ENCODE measurements around the gene RRH. TPM values are rescaled to one million over a fixed set of nuclear protein-coding genes. Genes with fewer than 3 reads are reported as not detected.

RRH gene
- polyA plus RNA-seq, 4 donors: 0.45 to 0.79 (median 0.47) TPM

- DNase-seq (ENCODE audit: low read depth in 4 of 4, low spot score in 3 of 4): no peak
Measured at GRCh38 chr4:109879636-109880314, 52.0 kb downstream of the RRH start.

GRCh38 chr4:109886303-109886702, 58.5 kb downstream of the RRH start:
- DNase-seq (ENCODE audit: low read depth in 4 of 4, low spot score in 3 of 4): no peak

- no peak for DNase-seq (ENCODE audit: low read depth in 4 of 4, low spot score in 3 of 4)
Measured at GRCh38 chr4:109887071-109887470, 59.3 kb downstream of the RRH start.

GRCh38 chr4:109890076-109890475, 62.3 kb downstream of the RRH start:
- no peak for DNase-seq (ENCODE audit: low read depth in 4 of 4, low spot score in 3 of 4)

Other genes starting within 250 kb of the RRH start
- 10 to 100 TPM; 40.2 to 47.7 (median 44.2) TPM for gene CASP6, start 124.5 kb upstream of the RRH start, polyA plus RNA-seq (ENCODE audit: insufficient read length in 4 of 4)
- gene PLA2G12A, start 97.9 kb upstream of the RRH start, polyA plus RNA-seq (ENCODE audit: insufficient read length in 4 of 4): 10 to 100 TPM; 25.7 to 35.4 (median 32.8) TPM
- 10 to 100 TPM; 69.3 to 86.4 (median 79.0) TPM for gene CFI, start 26.0 kb upstream of the RRH start, polyA plus RNA-seq (ENCODE audit: insufficient read length in 4 of 4)
- 10 to 100 TPM; 40.8 to 44.4 (median 42.3) TPM for gene GAR1, start 12.2 kb upstream of the RRH start, polyA plus RNA-seq (ENCODE audit: insufficient read length in 4 of 4)
- under 1 TPM; 0.31 to 0.96 (median 0.41) TPM for gene LRIT3, start 20.1 kb downstream of the RRH start, polyA plus RNA-seq (ENCODE audit: insufficient read length in 4 of 4)
- gene EGF, start 84.9 kb downstream of the RRH start, polyA plus RNA-seq (ENCODE audit: insufficient read length in 4 of 4): 1 to 10 TPM; 2.9 to 5.2 (median 3.7) TPM